Keratinocyte (primary cell): ENCODE measurements around the gene FBXO42. TPM values are rescaled to one million over a fixed set of nuclear protein-coding genes. Genes with fewer than 3 reads are reported as not detected.

Experiments
- DNase-seq: peaks from one replicate; pipeline ENCODE4 v3.0.0-alpha.2; 2011; ENCODE audit warnings: low read depth, missing footprints, low spot score
- FAIRE-seq: peaks from 2 replicates; lab custom pipeline; 2011; peaks lifted over from hg19 to GRCh38; lab: Jason Lieb, UNC
- H2AFZ ChIP-seq: 2 replicates; pipeline ENCODE4 v1.6.0; 2012; ENCODE audit warnings: low read length, control low read depth, inconsistent platforms; ENCODE audit not compliant: control insufficient read depth
- H3K27ac ChIP-seq: 2 replicates; pipeline ENCODE4 v1.5.1; 2011; ENCODE audit warnings: low read length; ENCODE audit not compliant: control insufficient read depth, insufficient read depth
- H3K27me3 ChIP-seq: 3 replicates; pipeline ENCODE4 v1.6.0; 2011; ENCODE audit warnings: low read length; ENCODE audit not compliant: control insufficient read depth, insufficient read depth; ENCODE audit errors: extremely low read depth
- H3K36me3 ChIP-seq, 2 experiments: 2 replicates in 1 of 2; 3 replicates in 1 of 2; pipeline ENCODE4 v1.5.1; 2011; ENCODE audit warnings: low read length in 2 of 2, mild to moderate bottlenecking in 1 of 2; ENCODE audit not compliant: control insufficient read depth in 2 of 2, insufficient read depth in 2 of 2; ENCODE audit errors: extremely low read depth in 1 of 2
- H3K4me1 ChIP-seq: 3 replicates; pipeline ENCODE4 v1.5.1; 2011; ENCODE audit warnings: low read length; ENCODE audit not compliant: control insufficient read depth, insufficient read depth; ENCODE audit errors: extremely low read depth
- H3K4me2 ChIP-seq: 3 replicates; pipeline ENCODE4 v1.6.0; 2011; ENCODE audit warnings: low read depth, low read length; ENCODE audit not compliant: control insufficient read depth, insufficient read depth; ENCODE audit errors: extremely low read depth
- H3K4me3 ChIP-seq, 3 experiments: fragments of 200-600 bp in 1 of 3; sonication (generic) in 1 of 3; 2 replicates in 2 of 3; 3 replicates in 1 of 3; pipeline ENCODE4 v1.5.1; 2011 to 2016; ENCODE audit warnings: low read length in 3 of 3, mild to moderate bottlenecking in 3 of 3, control low read depth in 2 of 3, inconsistent platforms in 1 of 3, low read depth in 1 of 3, mixed read lengths in 1 of 3, mixed run types in 1 of 3, moderate library complexity in 1 of 3; ENCODE audit not compliant: control insufficient read depth in 2 of 3, insufficient read depth in 2 of 3; ENCODE audit errors: extremely low read depth in 1 of 3
- H3K79me2 ChIP-seq: 2 replicates; pipeline ENCODE4 v1.6.0; 2012; ENCODE audit warnings: low read length; ENCODE audit not compliant: control insufficient read depth, insufficient read depth
- H3K9ac ChIP-seq: 3 replicates; pipeline ENCODE4 v1.6.0; 2011; ENCODE audit warnings: low read length; ENCODE audit not compliant: control insufficient read depth, insufficient read depth; ENCODE audit errors: extremely low read depth
- H3K9me1 ChIP-seq: 3 replicates; pipeline ENCODE4 v1.6.0; 2011; ENCODE audit warnings: low read length; ENCODE audit not compliant: control insufficient read depth, insufficient read depth; ENCODE audit errors: extremely low read depth
- H3K9me3 ChIP-seq: 2 replicates; pipeline ENCODE4 v1.5.1; 2012; ENCODE audit warnings: low read depth, low read length; ENCODE audit not compliant: control insufficient read depth
- H4K20me1 ChIP-seq: 3 replicates; pipeline ENCODE4 v1.6.0; 2011; ENCODE audit warnings: low read length; ENCODE audit not compliant: control insufficient read depth, insufficient read depth; ENCODE audit errors: extremely low read depth
- CTCF ChIP-seq, 3 experiments: IDR thresholded peaks in 1 of 3; conservative IDR thresholded peaks in 1 of 3; optimal IDR thresholded peaks in 1 of 3; 2 replicates in 2 of 3; 3 replicates in 1 of 3; pipeline versions ENCODE3 to v1.5.1; 2011; ENCODE audit warnings: low read length in 3 of 3, mild to moderate bottlenecking in 3 of 3, moderate library complexity in 2 of 3, control low read depth in 1 of 3, inconsistent platforms in 1 of 3; ENCODE audit not compliant: insufficient read depth in 2 of 3; ENCODE audit errors: extremely low read depth in 1 of 3
- EZH2 ChIP-seq: IDR thresholded peaks from one replicate; pipeline ENCODE4 v1.6.1; 2012; ENCODE audit warnings: inconsistent platforms, mild to moderate bottlenecking, low read length, moderate library complexity
- dilution Hi-C: fragments of 300-500 bp; cut with MboI; formaldehyde crosslinking; loops from one replicate; pipeline ENCODE4 v1.7.0; 2020; ENCODE audit warnings: low sequenced_read_pairs; ENCODE audit not compliant: extremely low pct_ligation_motif_present
- polyA plus RNA-seq, 5 experiments: library from polyadenylated mRNA; depleted of rRNA in 3 of 5; stranded (reverse) in 3 of 5; stranded (forward) in 1 of 5; unstranded in 1 of 5; fragments of >200 nt; gene quantifications; 1 replicate in 1 of 5; 2 replicates in 3 of 5; 3 replicates in 1 of 5; pipeline versions ENCODE4 v1.2.1 to v1.2.3, GENCODE V29; 2011 to 2012; ENCODE audit warnings: missing spikeins in 2 of 5, low read depth in 1 of 5, low replicate concordance in 1 of 5

The FBXO42 gene
- polyA plus RNA-seq, 1 donor (not counting 4 experiments of a cell fraction or from before 2014, with no cell fraction given): 14.1 TPM

- H3K27me3 ChIP-seq: no peaks in the 10 kb centered on the region
- H3K4me3 ChIP-seq: no peak overlapping the region
- H3K36me3 ChIP-seq: peaks cover 0 to 5% of the 10 kb centered on the region in 2 experiments
- no peak for DNase-seq
- H2AFZ ChIP-seq: no peak overlapping the region
- H3K9ac ChIP-seq: no peak overlapping the region
- H3K4me2 ChIP-seq: no peak overlapping the region
- dilution Hi-C loops: no loop called here
- peaks cover 2% of the 10 kb centered on the region for H3K4me1 ChIP-seq
- no peaks in the 10 kb centered on the region for H4K20me1 ChIP-seq
- FAIRE-seq: no peak
- no peaks in the 10 kb centered on the region for H3K79me2 ChIP-seq
- no peak for TF ChIP-seq EZH2
- no peak for TF ChIP-seq CTCF (optimal IDR thresholded peaks at IDR 0.05 in 1 of 3, IDR thresholded peaks at IDR 0.05 in 1 of 3, conservative IDR thresholded peaks at IDR 0.05 in 1 of 3; ENCODE audit: extremely low read depth in 1 of 3, insufficient read depth in 2 of 3, low read length in 3 of 3)
- no peaks in the 10 kb centered on the region for H3K9me3 ChIP-seq
- no peaks in the 10 kb centered on the region for H3K9me1 ChIP-seq
- no peak overlapping the region for H3K27ac ChIP-seq
Observed at GRCh38 chr1:16199157-16199501, 153.2 kb downstream of the FBXO42 start.

GRCh38 chr1:16198444-16199156 lies 153.7 kb downstream of the FBXO42 start:
- no peaks in the 10 kb centered on the region for H4K20me1 ChIP-seq
- peaks cover 2% of the 10 kb centered on the region for H3K4me1 ChIP-seq
- no peak overlapping the region for H3K27ac ChIP-seq
- no peak for TF ChIP-seq EZH2
- TF ChIP-seq CTCF (optimal IDR thresholded peaks at IDR 0.05 in 1 of 3, IDR thresholded peaks at IDR 0.05 in 1 of 3, conservative IDR thresholded peaks at IDR 0.05 in 1 of 3; ENCODE audit: extremely low read depth in 1 of 3, insufficient read depth in 2 of 3, low read length in 3 of 3): no peak
- H3K4me3 ChIP-seq: no peak overlapping the region
- no peaks in the 10 kb centered on the region for H3K27me3 ChIP-seq
- peaks cover 0 to 5% of the 10 kb centered on the region in 2 experiments for H3K36me3 ChIP-seq
- no peaks in the 10 kb centered on the region for H3K9me1 ChIP-seq
- no peak overlapping the region for H3K4me2 ChIP-seq
- H3K9me3 ChIP-seq: no peaks in the 10 kb centered on the region
- FAIRE-seq (no peak), DNase-seq (no peak)
- dilution Hi-C loops: no loop called here
- no peak overlapping the region for H3K9ac ChIP-seq
- no peak overlapping the region for H2AFZ ChIP-seq
- H3K79me2 ChIP-seq: no peaks in the 10 kb centered on the region
